ENCODE data around the gene BMP5. TPM values are rescaled to one million over a fixed set of nuclear protein-coding genes. Genes with fewer than 3 reads are reported as not detected.

BMP5 gene
- total RNA-seq, 1 donor from 2014 or later = not detected

- TF ChIP-seq CTCF (conservative IDR thresholded peaks at IDR 0.05; ENCODE audit: low read depth, low read length) = no peak
- H3K4me3 ChIP-seq (ENCODE audit: low read depth, low read length) = no peak overlapping the region
- DNase-seq (ENCODE audit: low read depth) = no peak
Observed at GRCh38 chr6:55819811-55820210, 55.6 kb downstream of the BMP5 start.

- no peak overlapping the region for H3K4me3 ChIP-seq (ENCODE audit: low read depth, low read length)
- no peak for DNase-seq (ENCODE audit: low read depth)
- TF ChIP-seq CTCF (conservative IDR thresholded peaks at IDR 0.05; ENCODE audit: low read depth, low read length) = no peak
Observed at GRCh38 chr6:55818482-55818881, 56.9 kb downstream of the BMP5 start.

- DNase-seq (ENCODE audit: low read depth) = no peak
- H3K4me3 ChIP-seq (ENCODE audit: low read depth, low read length) = no peak overlapping the region
- TF ChIP-seq CTCF (conservative IDR thresholded peaks at IDR 0.05; ENCODE audit: low read depth, low read length) = no peak
Observed at GRCh38 chr6:55812509-55812908, 62.9 kb downstream of the BMP5 start.

GRCh38 chr6:55811074-55811473 is 64.3 kb downstream of the BMP5 start:
- DNase-seq (ENCODE audit: low read depth) = no peak
- no peak overlapping the region for H3K4me3 ChIP-seq (ENCODE audit: low read depth, low read length)
- no peak for TF ChIP-seq CTCF (conservative IDR thresholded peaks at IDR 0.05; ENCODE audit: low read depth, low read length)

- no peak for TF ChIP-seq CTCF (conservative IDR thresholded peaks at IDR 0.05; ENCODE audit: low read depth, low read length)
- no peak for DNase-seq (ENCODE audit: low read depth)
- H3K4me3 ChIP-seq (ENCODE audit: low read depth, low read length) = no peak overlapping the region
Observed at GRCh38 chr6:55802259-55802658, 73.1 kb downstream of the BMP5 start.

GRCh38 chr6:55798571-55798970 is 76.8 kb downstream of the BMP5 start:
- no peak for TF ChIP-seq CTCF (conservative IDR thresholded peaks at IDR 0.05; ENCODE audit: low read depth, low read length)
- no peak for DNase-seq (ENCODE audit: low read depth)

GRCh38 chr6:55794136-55794812 is 81.1 kb downstream of the BMP5 start:
- H3K4me3 ChIP-seq (ENCODE audit: low read depth, low read length) = no peak overlapping the region
- no peak for TF ChIP-seq CTCF (conservative IDR thresholded peaks at IDR 0.05; ENCODE audit: low read depth, low read length)
- DNase-seq (ENCODE audit: low read depth) = peak; percentile 73

More at GRCh38 chr6:55798571-55798970, 76.8 kb downstream of the BMP5 start:
- H3K4me3 ChIP-seq (ENCODE audit: low read depth, low read length) = no peak overlapping the region

All from epithelial cell of proximal tubule (primary cell).